NCI-H187 treated with DMSO at 0.1 percent for 48 hours (cell line): ENCODE data around the gene ATAD3B.
"Not testable (repeated sequence)": the region's sequence is repeated elsewhere in the genome, so short reads cannot be mapped to it uniquely, and the experiment has no call there.

Experiments used
- DNase-seq: peaks from one replicate; lab custom pipeline; 2025; lab: John Stamatoyannopoulos, UW

The ATAD3B gene

GRCh38 chr1:1432951-1433803 lies 38.4 kb upstream of the ATAD3B start:
- DNase-seq, result no peak

- DNase-seq, result no peak
Observed at GRCh38 chr1:1433804-1434130, 37.8 kb upstream of the ATAD3B start.

- no peak for DNase-seq
Observed at GRCh38 chr1:1434131-1434823, 37.3 kb upstream of the ATAD3B start.

GRCh38 chr1:1434824-1435105 lies 36.8 kb upstream of the ATAD3B start:
- no peak for DNase-seq

- no peak for DNase-seq
Observed at GRCh38 chr1:1435106-1435903, 36.3 kb upstream of the ATAD3B start, which contains the start of gene VWA1. TSS of gene VWA1 (plus strand) at chr1:1435690. CDS start at chr1:1435749, 59 bp downstream.

- no peak for DNase-seq
Observed at GRCh38 chr1:1435911-1436629, 35.5 kb upstream of the ATAD3B start.

GRCh38 chr1:1436630-1437032 lies 34.9 kb upstream of the ATAD3B start:
- no peak for DNase-seq

DNA sequence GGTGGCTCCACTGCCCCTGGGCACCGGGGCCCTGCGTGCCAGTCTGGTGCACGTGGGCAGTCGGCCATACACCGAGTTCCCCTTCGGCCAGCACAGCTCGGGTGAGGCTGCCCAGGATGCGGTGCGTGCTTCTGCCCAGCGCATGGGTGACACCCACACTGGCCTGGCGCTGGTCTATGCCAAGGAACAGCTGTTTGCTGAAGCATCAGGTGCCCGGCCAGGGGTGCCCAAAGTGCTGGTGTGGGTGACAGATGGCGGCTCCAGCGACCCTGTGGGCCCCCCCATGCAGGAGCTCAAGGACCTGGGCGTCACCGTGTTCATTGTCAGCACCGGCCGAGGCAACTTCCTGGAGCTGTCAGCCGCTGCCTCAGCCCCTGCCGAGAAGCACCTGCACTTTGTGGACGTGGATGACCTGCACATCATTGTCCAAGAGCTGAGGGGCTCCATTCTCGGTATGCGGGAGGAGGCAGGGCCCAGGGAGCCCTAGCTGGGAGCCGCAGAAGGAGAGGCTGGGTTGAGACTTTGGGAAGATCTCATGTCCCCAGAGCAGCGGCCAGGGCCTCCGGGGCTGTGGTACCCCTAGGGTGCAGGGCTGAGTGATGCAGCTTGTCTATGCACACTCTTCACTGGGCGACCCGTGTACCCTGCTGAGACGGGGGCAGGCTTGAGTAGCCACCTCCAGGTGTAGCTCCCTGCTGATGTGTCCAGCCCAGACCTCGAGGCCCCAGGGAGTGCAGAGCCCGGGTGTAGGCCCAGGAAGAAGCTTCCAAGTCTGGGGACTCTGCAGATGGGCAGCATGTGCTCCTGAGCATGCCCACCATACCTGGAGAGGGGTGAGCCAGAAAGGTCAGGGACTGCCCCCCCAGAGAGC lies 34.3 kb upstream of the ATAD3B start:
- DNase-seq, result no peak

GRCh38 chr1:1437904-1438376 lies 33.6 kb upstream of the ATAD3B start:
- DNase-seq, result no peak

- no peak for DNase-seq
Observed at GRCh38 chr1:1438531-1439381, 32.8 kb upstream of the ATAD3B start.

GRCh38 chr1:1439546-1440261 lies 31.9 kb upstream of the ATAD3B start:
- no peak for DNase-seq

DNA sequence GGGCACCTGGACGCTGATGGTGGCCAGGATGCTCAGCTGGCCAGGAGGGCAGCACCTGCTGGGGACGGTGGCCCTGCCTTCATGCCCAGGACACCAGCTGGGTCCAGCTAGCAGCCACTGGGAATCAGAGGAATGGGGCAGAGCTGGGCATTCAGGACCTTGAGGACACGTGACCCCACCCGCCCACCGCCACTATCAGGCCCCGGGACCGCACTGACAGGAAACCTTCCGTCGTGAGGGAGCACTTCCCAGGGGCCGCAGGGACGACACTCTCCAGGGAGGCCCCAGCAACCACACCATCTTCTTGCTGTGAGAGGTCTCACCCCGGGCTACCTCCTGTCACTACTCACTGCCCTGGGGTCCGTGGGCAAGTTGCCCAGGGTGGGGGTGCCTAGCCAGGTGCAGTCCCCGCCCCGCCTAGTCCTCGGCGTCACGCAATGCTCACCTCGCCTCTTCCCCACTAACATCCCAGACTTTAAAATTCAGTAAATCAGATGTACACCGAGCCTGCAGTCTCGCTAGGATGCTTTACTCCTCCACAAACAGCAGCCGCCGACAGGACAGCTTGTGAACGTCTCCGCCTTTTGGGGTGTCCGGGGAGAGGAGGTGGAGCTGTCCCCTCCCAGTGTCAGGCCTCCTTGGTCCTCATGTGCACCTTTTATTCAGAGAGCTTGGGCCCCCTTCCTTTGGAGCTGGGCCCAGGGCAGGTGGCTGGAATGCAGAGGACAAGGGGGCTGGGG lies 31.1 kb upstream of the ATAD3B start:
- DNase-seq, result no peak

DNA sequence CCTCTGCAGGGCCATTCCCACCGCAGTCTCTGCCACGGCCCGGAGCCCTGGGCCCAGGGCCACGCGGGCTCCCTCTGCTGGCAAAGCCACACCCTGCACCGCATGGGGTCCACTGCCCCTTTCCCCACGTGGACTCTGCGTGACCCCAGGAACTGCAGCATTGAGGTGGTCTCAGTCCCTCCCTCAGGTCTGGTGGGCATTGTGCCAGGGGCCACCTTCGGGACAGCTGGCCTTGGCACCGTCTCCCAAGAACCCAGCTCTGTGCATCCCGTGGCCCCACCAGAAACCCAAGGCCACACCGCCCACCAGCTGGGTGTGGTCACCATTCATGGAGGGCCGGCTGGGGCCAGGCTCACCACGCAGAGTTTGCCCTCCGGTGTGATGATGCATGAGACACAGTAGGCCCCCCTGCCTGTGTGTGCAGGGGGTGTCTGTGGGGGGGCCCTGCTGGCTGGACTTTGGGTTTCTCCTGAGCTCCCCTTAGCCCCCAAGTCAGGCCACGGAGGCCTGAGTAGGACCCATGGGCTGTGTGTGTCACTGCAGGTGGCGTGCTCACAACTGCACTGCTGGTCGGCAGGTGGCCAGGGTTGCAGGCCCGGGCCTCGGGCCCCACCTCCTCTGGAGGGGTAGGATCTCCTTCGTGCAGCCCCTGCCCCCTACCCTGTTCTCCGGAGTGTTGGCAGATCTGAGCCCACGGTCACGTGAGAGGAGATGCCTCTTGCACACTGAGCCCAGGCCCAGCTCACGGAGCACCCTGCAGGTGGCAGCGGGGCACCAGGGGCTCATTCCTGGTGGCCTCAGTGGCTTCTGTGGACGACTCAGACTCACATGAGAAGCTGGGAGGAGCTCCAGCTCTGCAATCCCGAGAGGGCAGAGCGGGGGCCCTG lies 30.3 kb upstream of the ATAD3B start:
- no peak for DNase-seq

DNA sequence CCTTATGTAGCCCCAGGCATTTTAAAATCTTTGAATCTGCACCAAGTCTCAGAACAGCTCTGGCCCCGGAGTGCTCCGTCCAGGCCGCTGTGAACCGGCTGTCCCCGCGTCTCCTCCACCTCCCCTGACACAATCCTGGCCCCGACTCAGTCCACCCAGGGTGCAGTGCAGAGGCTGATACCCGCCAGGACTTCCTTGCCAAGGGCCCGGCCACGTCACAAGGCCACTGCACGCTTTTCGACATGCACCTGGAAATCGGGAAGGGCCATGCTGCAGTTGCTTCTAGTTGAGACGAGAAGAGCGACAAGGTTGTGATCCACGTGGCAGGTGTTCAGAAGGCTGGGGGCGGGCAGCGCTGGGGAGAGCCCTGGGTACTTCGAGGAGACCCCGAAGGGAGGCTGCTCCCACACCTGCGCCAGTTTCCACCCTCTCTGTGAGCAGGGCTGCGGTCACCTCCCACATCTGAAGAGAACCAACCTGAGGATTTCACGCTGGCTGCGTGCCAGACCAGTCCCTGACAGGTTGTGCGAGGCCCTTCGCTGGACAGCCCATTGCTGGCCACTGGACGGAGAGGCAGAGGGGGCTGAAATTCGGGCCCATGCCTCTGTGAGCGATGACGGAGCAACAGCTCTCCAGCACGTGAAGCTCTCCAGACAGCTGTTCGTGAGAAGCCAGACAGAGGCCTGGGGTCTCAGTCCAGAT lies 29.3 kb upstream of the ATAD3B start:
- no peak for DNase-seq

DNA sequence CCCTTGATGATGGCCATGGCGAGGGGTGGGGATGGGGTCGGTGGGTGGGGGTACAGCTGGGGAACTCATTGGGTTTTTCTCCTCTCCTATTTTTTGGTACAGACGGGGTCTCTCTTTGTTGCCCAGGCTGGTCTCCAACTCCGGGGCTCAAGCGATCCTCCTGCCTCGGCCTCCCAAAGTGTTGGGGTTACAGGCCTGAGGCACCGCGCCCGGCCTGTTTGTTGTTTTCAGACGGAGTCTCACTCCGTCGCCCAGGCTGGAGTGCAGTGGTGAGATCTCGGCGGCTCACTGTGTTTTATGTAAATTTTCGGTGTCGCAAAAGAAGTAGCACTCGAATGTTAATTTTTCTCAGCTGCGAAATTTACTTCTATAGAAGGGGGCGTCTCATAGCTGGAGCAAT lies 24.9 kb upstream of the ATAD3B start:
- not testable (repeated sequence) for DNase-seq

DNA sequence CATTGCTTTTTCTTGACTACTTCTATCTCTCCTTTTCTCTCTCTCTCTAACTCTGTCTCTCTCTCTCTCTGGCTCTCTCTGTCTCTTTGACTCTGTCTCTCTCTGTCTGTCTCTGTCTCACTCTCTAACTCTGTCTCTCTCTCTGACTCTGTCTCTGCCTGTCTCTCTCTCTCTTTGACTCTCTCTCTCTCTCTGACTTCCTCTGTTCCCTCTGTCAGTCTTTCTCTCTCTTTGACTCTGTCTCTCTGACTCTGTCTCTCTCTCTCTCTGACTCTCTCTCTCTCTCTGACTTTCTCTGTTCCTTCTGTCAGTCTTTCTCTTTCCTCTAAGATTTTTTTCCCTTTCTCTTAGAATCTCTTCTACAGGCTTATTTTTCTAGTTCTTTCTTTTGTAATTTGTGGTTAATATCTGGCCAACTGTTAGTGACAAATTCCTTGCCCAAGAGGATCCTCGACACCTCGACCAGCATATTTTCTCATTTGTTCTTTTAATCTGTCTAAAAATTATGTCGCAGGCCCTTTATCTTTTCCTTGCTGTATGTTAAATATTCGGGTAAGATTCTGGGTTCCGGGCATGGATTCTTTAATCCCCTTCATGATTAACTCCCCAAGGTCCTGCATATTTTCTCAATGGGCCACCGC lies 22.3 kb upstream of the ATAD3B start, which contains the start of gene ATAD3C:
ATAD3C (plus strand) TSS at position 591 of the 641 bp plus-strand sequence. CDS start 995 bp downstream, outside the sequence.
- DNase-seq, result no peak
